Parathyroid adenoma (tissue), 2 donors: ENCODE results near the gene ADCY2.
A peak's percentile ranks its signal among the peaks of the same experiment; 100 is the strongest.

Experiments
- H2AFZ ChIP-seq: fragments of 300-600 bp; sonication (generic); one replicate; pipeline ENCODE4 v1.7.0; 2017; ENCODE audit warnings: antibody characterized with exemption, mild to moderate bottlenecking
- H3K27ac ChIP-seq: fragments of 300-600 bp; sonication (generic); one replicate; pipeline ENCODE4 v1.7.0; 2017
- H3K27me3 ChIP-seq: fragments of 300-600 bp; sonication (generic); one replicate; pipeline ENCODE4 v1.7.0; 2017; ENCODE audit warnings: low read length; ENCODE audit not compliant: control insufficient read depth, insufficient read depth
- H3K36me3 ChIP-seq: fragments of 300-600 bp; sonication (generic); one replicate; pipeline ENCODE4 v1.7.0; 2017; ENCODE audit warnings: low read length; ENCODE audit not compliant: control insufficient read depth, insufficient read depth
- H3K4me1 ChIP-seq: fragments of 300-600 bp; sonication (generic); one replicate; pipeline ENCODE4 v1.7.0; 2017; ENCODE audit warnings: control low read depth
- H3K4me2 ChIP-seq: fragments of 300-600 bp; sonication (generic); one replicate; pipeline ENCODE4 v1.7.0; 2017; ENCODE audit warnings: low read length
- H3K4me3 ChIP-seq: fragments of 300-600 bp; sonication (generic); one replicate; pipeline ENCODE4 v1.7.0; 2017; ENCODE audit warnings: low read depth, low read length
- H3K79me2 ChIP-seq: fragments of 300-600 bp; sonication (generic); one replicate; pipeline ENCODE4 v1.7.0; 2017; ENCODE audit warnings: control low read depth
- H3K9ac ChIP-seq: fragments of 300-600 bp; sonication (generic); one replicate; pipeline ENCODE4 v1.7.0; 2017; ENCODE audit warnings: mild to moderate bottlenecking
- H3K9me3 ChIP-seq: fragments of 300-600 bp; sonication (generic); one replicate; pipeline ENCODE4 v1.7.0; 2017; ENCODE audit warnings: low read length; ENCODE audit not compliant: control insufficient read depth
- TF ChIP-seq, protein P1 (sequence below): fragments of 300-600 bp; sonication (generic); IDR thresholded peaks from one replicate; pipeline ENCODE4 v1.7.0; 2017; ENCODE audit warnings: antibody characterized with exemption, mild to moderate bottlenecking
- donor health status: primary hyperparathyroidism.

The ADCY2 gene

DNA sequence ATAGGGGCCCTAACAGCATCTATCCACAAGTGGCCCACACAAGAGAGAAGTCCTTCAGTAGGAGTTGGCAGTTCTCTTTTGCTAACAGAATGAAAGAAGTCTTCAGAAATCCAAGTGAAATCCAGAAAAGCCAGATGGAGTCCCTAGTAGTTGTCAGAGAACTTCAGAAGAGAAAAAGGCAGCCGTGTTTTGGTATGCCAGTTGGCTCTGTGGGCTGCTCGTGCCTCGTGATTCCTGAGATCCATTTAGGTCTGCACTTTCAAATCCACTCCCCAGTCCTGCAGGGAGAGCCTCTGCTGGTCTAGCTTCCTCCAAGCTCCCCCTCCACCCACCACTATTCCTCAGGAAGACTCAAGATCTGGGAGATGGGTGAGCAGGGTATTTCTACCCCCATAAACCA, 386.0 kb downstream of the ADCY2 start:
- H3K9ac ChIP-seq: no peak overlapping the region
- no peak overlapping the region for H3K4me2 ChIP-seq
- no peak overlapping the region for H3K4me3 ChIP-seq
- H3K79me2 ChIP-seq: no peaks in the 10 kb centered on the region
- TF ChIP-seq, protein P1, sequence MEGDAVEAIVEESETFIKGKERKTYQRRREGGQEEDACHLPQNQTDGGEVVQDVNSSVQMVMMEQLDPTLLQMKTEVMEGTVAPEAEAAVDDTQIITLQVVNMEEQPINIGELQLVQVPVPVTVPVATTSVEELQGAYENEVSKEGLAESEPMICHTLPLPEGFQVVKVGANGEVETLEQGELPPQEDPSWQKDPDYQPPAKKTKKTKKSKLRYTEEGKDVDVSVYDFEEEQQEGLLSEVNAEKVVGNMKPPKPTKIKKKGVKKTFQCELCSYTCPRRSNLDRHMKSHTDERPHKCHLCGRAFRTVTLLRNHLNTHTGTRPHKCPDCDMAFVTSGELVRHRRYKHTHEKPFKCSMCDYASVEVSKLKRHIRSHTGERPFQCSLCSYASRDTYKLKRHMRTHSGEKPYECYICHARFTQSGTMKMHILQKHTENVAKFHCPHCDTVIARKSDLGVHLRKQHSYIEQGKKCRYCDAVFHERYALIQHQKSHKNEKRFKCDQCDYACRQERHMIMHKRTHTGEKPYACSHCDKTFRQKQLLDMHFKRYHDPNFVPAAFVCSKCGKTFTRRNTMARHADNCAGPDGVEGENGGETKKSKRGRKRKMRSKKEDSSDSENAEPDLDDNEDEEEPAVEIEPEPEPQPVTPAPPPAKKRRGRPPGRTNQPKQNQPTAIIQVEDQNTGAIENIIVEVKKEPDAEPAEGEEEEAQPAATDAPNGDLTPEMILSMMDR: no peak
- H3K27ac ChIP-seq: no peak overlapping the region
- no peaks in the 10 kb centered on the region for H3K9me3 ChIP-seq
- no peaks in the 10 kb centered on the region for H3K27me3 ChIP-seq
- no peak overlapping the region for H2AFZ ChIP-seq
- no peaks in the 10 kb centered on the region for H3K36me3 ChIP-seq
- H3K4me1 ChIP-seq: no peaks in the 10 kb centered on the region

DNA sequence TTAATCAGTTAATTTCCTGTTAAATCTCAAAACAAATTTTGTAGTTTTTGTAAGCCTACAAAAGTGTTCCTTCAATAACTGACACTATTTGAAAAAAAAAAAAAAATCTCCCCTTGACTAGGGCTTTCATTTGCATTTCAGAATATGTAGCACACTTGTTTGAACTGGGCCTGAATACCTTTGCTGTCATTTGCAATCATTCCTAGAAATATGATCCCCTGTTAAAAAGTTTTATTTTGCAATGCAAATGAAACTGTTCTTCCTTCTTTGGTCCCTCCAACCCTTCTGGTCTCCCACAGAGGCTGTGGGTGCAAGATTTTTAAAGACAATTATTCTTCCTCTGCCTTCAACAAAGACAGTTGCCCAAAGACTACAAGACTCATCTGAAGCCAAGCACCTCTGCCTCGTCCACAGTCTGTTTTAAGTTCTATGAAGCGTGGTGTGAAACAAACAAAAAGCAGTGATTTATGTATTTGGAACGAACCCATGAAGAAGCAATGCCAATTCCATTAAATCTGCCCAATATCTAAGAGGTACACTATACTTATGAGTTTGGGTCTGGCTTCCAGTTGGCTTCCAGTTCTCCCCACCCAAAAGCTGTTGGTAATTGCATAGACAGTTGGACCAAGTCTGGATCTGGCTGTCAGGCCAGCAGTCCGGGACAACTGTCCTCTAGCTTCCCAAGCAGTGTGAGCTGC, 388.9 kb downstream of the ADCY2 start:
- Histone ChIP-seq H3K9ac (no peak overlapping the region), H3K9me3 (no peaks in the 10 kb centered on the region), H3K36me3 (no peaks in the 10 kb centered on the region), H3K27ac (no peak overlapping the region), H3K27me3 (no peaks in the 10 kb centered on the region), H3K4me1 (no peaks in the 10 kb centered on the region), H2AFZ (no peak overlapping the region), H3K79me2 (no peaks in the 10 kb centered on the region), H3K4me2 (no peak overlapping the region), H3K4me3 (no peak overlapping the region)
- TF ChIP-seq, protein P1: no peak

DNA sequence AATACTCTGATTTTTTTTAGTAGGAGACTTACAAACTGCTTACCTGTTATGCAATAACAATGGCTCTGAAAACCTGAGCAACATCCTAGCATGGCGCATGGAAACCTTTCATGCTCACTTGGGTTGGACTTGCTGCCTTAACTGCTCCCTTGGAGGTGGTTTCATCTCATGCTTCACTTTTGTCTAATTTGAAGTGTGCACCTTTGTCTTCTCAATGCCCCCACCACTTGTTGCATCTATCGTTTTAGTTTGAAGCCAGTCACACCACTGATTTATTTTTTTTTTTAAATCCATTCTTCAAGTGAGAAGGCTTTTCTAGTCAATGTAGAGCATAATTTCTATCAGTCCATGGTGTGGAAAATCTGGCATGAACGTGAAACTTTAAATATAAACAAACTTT, 391.8 kb downstream of the ADCY2 start:
- TF ChIP-seq, protein P1: no peak
- no peak overlapping the region for H3K27ac ChIP-seq

DNA sequence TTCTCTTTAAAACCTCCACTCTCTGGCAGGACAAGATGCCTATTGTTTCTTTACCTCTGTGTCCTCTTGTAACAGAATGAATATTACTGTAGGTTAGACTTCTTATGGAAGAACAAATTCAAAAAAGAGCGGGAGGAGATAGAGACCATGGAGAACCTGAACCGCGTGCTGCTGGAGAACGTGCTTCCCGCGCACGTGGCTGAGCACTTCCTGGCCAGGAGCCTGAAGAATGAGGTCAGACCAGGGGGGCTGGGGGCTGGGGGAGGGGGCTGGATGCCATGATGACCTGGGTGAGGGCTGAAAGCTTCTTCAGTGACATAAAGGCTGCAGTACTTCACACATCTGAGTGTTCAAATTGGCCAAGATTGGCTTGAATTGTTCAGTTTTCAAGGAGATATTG, 393.6 kb downstream of the ADCY2 start:
- H3K9me3 ChIP-seq: no peaks in the 10 kb centered on the region
- no peak overlapping the region for H3K9ac ChIP-seq
- no peaks in the 10 kb centered on the region for H3K27me3 ChIP-seq
- TF ChIP-seq, protein P1: no peak
- peaks cover 19% of the 10 kb centered on the region for H3K4me1 ChIP-seq
- H2AFZ ChIP-seq: no peak overlapping the region
- H3K36me3 ChIP-seq: no peaks in the 10 kb centered on the region
- H3K79me2 ChIP-seq: no peaks in the 10 kb centered on the region
- H3K4me2 ChIP-seq: no peak overlapping the region
- no peak overlapping the region for H3K27ac ChIP-seq
- H3K4me3 ChIP-seq: no peak overlapping the region

More for the DNA sequence above, 391.8 kb downstream of the ADCY2 start:
- H2AFZ ChIP-seq: no peak overlapping the region
- H3K9me3 ChIP-seq: no peaks in the 10 kb centered on the region
- H3K9ac ChIP-seq: no peak overlapping the region
- no peaks in the 10 kb centered on the region for H3K27me3 ChIP-seq
- H3K4me3 ChIP-seq: no peak overlapping the region
- no peaks in the 10 kb centered on the region for H3K36me3 ChIP-seq
- H3K4me2 ChIP-seq: no peak overlapping the region
- peaks cover 2% of the 10 kb centered on the region for H3K4me1 ChIP-seq
- no peaks in the 10 kb centered on the region for H3K79me2 ChIP-seq

DNA sequence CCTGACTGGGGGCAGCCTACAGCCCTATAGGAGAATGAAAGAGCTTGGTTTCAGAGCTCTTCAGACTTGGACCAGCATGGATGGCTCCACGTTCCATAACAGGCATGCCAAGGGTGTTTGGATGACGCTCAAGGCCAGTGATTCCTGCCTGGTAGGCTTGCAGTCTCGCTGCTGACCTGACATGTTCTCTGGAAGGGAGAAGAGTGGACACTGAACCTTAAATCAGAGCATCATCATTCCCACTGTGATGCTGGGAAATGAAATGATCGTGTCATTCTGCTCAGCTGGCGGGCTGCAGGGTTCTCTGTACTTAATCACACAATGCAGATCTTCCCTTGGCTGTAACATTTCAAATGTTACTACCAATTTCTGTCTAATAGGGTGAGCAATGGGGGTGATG, 398.0 kb downstream of the ADCY2 start:
- no peak overlapping the region for H3K4me3 ChIP-seq
- H3K36me3 ChIP-seq: no peaks in the 10 kb centered on the region
- no peak overlapping the region for H3K4me2 ChIP-seq
- no peaks in the 10 kb centered on the region for H3K9me3 ChIP-seq
- no peaks in the 10 kb centered on the region for H3K79me2 ChIP-seq
- peaks cover 39% of the 10 kb centered on the region for H3K4me1 ChIP-seq
- H2AFZ ChIP-seq: peak overlapping the region; percentile 27
- no peak overlapping the region for H3K9ac ChIP-seq
- no peaks in the 10 kb centered on the region for H3K27me3 ChIP-seq
- no peak overlapping the region for H3K27ac ChIP-seq
- TF ChIP-seq, protein P1: no peak
